Measurements from ENCODE around the gene KCTD10.

The KCTD10 gene

GRCh38 chr12:109467978-109468676 is 9.0 kb downstream of the KCTD10 start:
- peak; percentile 81 for DNase-seq

- no peak for DNase-seq
Measured at GRCh38 chr12:109466821-109467220, 10.3 kb downstream of the KCTD10 start.

GRCh38 chr12:109466305-109466704 is 10.8 kb downstream of the KCTD10 start:
- DNase-seq = no peak

GRCh38 chr12:109464642-109465351 is 12.3 kb downstream of the KCTD10 start:
- DNase-seq = no peak

GRCh38 chr12:109463756-109464155 is 13.3 kb downstream of the KCTD10 start:
- no peak for DNase-seq

GRCh38 chr12:109462868-109463692 is 14.0 kb downstream of the KCTD10 start:
- no peak for DNase-seq

GRCh38 chr12:109461846-109462756 is 15.0 kb downstream of the KCTD10 start:
- no peak for DNase-seq

- DNase-seq = peak; percentile 94
Measured at GRCh38 chr12:109461049-109461845, 15.9 kb downstream of the KCTD10 start.

GRCh38 chr12:109460538-109460937 is 16.6 kb downstream of the KCTD10 start:
- DNase-seq = no peak

- no peak for DNase-seq
Measured at GRCh38 chr12:109459247-109459646, 17.9 kb downstream of the KCTD10 start.

- DNase-seq = no peak
Measured at GRCh38 chr12:109458771-109459208, 18.3 kb downstream of the KCTD10 start.

GRCh38 chr12:109458086-109458485 is 19.0 kb downstream of the KCTD10 start:
- no peak for DNase-seq

GRCh38 chr12:109455706-109456105 is 21.4 kb downstream of the KCTD10 start:
- DNase-seq = no peak

- no peak for DNase-seq
Measured at GRCh38 chr12:109452489-109452888, 24.6 kb downstream of the KCTD10 start.

- DNase-seq = no peak
Measured at GRCh38 chr12:109451400-109451799, 25.7 kb downstream of the KCTD10 start.

GRCh38 chr12:109450980-109451379 is 26.1 kb downstream of the KCTD10 start:
- DNase-seq = no peak

- DNase-seq = no peak
Measured at GRCh38 chr12:109449845-109450532, 27.1 kb downstream of the KCTD10 start.

- DNase-seq = no peak
Measured at GRCh38 chr12:109448707-109449390, 28.3 kb downstream of the KCTD10 start.

GRCh38 chr12:109448272-109448671 is 28.8 kb downstream of the KCTD10 start:
- DNase-seq = no peak

GRCh38 chr12:109447482-109447881 is 29.6 kb downstream of the KCTD10 start:
- DNase-seq = no peak
